Measurements from ENCODE around the gene TAS1R1. TPM values are rescaled to one million over a fixed set of nuclear protein-coding genes. Genes with fewer than 3 reads are reported as not detected.

Gene TAS1R1
- total and polyA plus RNA-seq, 11 donors, result not detected

- ATAC-seq (no peak), DNase-seq (no peak)
- no peaks in the 10 kb centered on the region for H3K9me3 ChIP-seq
- peak overlapping the region in 9 of 12 donors; percentile 66 to 97 (median 89) for H3K4me3 ChIP-seq
- H3K36me3 ChIP-seq, result peaks cover 0 to 5% (median 0%) of the 10 kb centered on the region in 9 donors
- intact Hi-C loops (cut with DNase I), result loop anchor here in 1 of 10 donors (2.0 kb wide), 2 partner anchors 24 to 46 kb away; partner anchors contain the start of genes NOL9, TAS1R1 and THAP3
- 83 to 92% (median 89%) methylated on average over 14 of the region's 14 CpGs for WGBS, 4 donors
- peaks cover 6 to 45% (median 29%) of the 10 kb centered on the region in 12 donors for H3K4me1 ChIP-seq
- peak overlapping the region in 11 of 12 donors; percentile 79 to 97 (median 92) for H3K27ac ChIP-seq
- TF ChIP-seq POLR2A (IDR thresholded peaks at IDR 0.05) (no peak), CTCF (IDR thresholded peaks at IDR 0.05) (no peak)
- H3K27me3 ChIP-seq, result no peaks in the 10 kb centered on the region
These were observed 23.7 kb downstream of the TAS1R1 start for GRCh38 chr1:6578624-6579373.

GRCh38 chr1:6579374-6580118, 24.4 kb downstream of the TAS1R1 start, which contains the start of gene ZBTB48:
Gene ZBTB48, plus strand, starts transcription at chr1:6579994. Its CDS starts 616 bp downstream, at chr1:6580610.
- Histone ChIP-seq H3K27ac (peak within 1 kb of the TSS; percentile 79 to 97 (median 91)), H3K4me1 (peaks cover 6 to 52% (median 35%) of the 10 kb centered on the region in 12 donors), H3K36me3 (peaks cover 0 to 5% (median 0%) of the 10 kb centered on the region in 9 donors), H3K27me3 (no peaks in the 10 kb centered on the region), H3K9me3 (no peaks in the 10 kb centered on the region), H3K4me3 (peak within 1 kb of the TSS; percentile 65 to 97 (median 83))
- WGBS, 4 donors, result 4 to 14% (median 11%) methylated on average over 43 to 58 of the region's 58 CpGs
- ATAC-seq (peak; percentile 95 to 98 (median 98)), DNase-seq (peak; percentile 99 to 100 (median 100))
- TF ChIP-seq POLR2A (IDR thresholded peaks at IDR 0.05) (peak; percentile 92 to 95), CTCF (IDR thresholded peaks at IDR 0.05) (no peak)
- intact Hi-C loops (cut with DNase I), result loop anchor here in 1 of 10 donors (2.0 kb wide), 3 partner anchors 21 to 45 kb away; partner anchors contain the start of genes NOL9, TAS1R1 and THAP3

- no peak for TF ChIP-seq CTCF (IDR thresholded peaks at IDR 0.05)
- TF ChIP-seq POLR2A (IDR thresholded peaks at IDR 0.05), result no peak
- intact Hi-C loops (cut with DNase I), result loop anchor here in 1 of 10 donors (2.0 kb wide), 1 partner anchor 21 kb away; no protein-coding TSS in a partner anchor
- 1% methylated on average over 21 to 30 of the region's 30 CpGs for WGBS, 4 donors
- H3K4me3 ChIP-seq, result peak overlapping the region; percentile 65 to 97 (median 83)
- ATAC-seq (peak in 2 of 4 donors; percentile 0 to 4), DNase-seq (no peak)
- no peaks in the 10 kb centered on the region for H3K9me3 ChIP-seq
- no peaks in the 10 kb centered on the region for H3K27me3 ChIP-seq
- peaks cover 0 to 5% (median 0%) of the 10 kb centered on the region in 9 donors for H3K36me3 ChIP-seq
- peaks cover 6 to 58% (median 37%) of the 10 kb centered on the region in 12 donors for H3K4me1 ChIP-seq
- H3K27ac ChIP-seq, result peak overlapping the region; percentile 79 to 97 (median 91)
These were observed 25.0 kb downstream of the TAS1R1 start for GRCh38 chr1:6580119-6580592.

All from heart left ventricle (tissue), 16 donors.